ENCODE data around the gene PROX2.

Gene PROX2

DNA sequence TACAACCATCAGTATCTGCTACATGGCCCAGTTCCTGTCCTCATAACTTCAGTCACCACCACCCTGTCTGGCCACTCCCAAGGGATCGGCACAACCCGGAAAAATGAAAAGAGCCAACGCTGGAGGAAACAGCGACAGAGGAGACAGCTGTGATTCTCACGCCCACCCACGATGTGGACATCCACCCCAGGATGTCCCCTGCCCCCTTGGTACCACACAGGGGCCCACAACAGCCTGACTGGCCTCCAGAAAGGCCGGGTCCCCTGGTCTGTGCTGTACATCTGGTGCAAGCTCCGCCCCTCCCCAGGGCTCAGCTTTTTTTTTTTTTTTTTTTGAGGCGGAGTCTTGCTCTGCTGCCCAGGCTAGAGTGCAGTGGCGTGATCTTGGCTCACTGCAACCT is 34.6 kb upstream of the PROX2 start:
- TF ChIP-seq EZH2phosphoT487 (IDR thresholded peaks at IDR 0.05; ENCODE audit: low read depth) = no peak
- TF ChIP-seq, protein P1, sequence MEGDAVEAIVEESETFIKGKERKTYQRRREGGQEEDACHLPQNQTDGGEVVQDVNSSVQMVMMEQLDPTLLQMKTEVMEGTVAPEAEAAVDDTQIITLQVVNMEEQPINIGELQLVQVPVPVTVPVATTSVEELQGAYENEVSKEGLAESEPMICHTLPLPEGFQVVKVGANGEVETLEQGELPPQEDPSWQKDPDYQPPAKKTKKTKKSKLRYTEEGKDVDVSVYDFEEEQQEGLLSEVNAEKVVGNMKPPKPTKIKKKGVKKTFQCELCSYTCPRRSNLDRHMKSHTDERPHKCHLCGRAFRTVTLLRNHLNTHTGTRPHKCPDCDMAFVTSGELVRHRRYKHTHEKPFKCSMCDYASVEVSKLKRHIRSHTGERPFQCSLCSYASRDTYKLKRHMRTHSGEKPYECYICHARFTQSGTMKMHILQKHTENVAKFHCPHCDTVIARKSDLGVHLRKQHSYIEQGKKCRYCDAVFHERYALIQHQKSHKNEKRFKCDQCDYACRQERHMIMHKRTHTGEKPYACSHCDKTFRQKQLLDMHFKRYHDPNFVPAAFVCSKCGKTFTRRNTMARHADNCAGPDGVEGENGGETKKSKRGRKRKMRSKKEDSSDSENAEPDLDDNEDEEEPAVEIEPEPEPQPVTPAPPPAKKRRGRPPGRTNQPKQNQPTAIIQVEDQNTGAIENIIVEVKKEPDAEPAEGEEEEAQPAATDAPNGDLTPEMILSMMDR (IDR thresholded peaks at IDR 0.05; ENCODE audit: low read depth, low read length) = no peak
- Histone ChIP-seq H4K20me1 (ENCODE audit: insufficient read depth, low read length) (no peaks in the 10 kb centered on the region), H3K79me2 (ENCODE audit: low read length) (no peaks in the 10 kb centered on the region), H3K4me1 (ENCODE audit: low read length) (peaks cover 3% of the 10 kb centered on the region; the same call in 1 of the 2 replicates), H3K4me2 (ENCODE audit: low read length) (no peak overlapping the region), H3K27me3 (ENCODE audit: low read depth, low read length) (no peaks in the 10 kb centered on the region), H3K9me3 (ENCODE audit: insufficient read depth, low read length) (no peaks in the 10 kb centered on the region), H3K27ac (ENCODE audit: low read length) (no peak overlapping the region), H3K4me3 (ENCODE audit: low read length) (no peak overlapping the region), H3K36me3 (replicated peaks; ENCODE audit: low read depth, low read length) (no peaks in the 10 kb centered on the region), H3K9ac (ENCODE audit: low read length) (no peak overlapping the region), H2AFZ (ENCODE audit: low read depth, low read length) (no peak overlapping the region)

DNA sequence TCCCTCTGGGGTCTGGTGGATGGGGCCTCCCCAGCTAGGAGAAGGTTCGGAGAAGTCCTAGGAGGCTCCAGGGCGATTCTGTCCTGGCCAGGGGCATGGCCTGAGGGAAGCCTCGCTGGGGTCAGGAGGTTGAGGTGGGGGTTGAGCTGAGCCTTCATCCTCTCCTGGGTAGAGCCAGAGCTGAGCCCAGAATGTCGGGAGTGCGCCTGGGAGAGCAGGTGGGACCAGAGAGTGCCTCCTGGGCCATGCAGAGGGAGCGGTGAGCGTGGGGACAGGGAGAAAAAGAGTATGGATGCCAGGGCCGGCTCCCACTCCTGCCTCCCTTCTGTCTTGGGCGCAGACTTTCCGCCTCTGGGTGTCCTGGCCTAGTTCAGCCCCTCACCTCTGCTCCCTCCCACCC is 34.0 kb upstream of the PROX2 start:
- Histone ChIP-seq H3K36me3 (replicated peaks; ENCODE audit: low read depth, low read length) (no peaks in the 10 kb centered on the region), H2AFZ (ENCODE audit: low read depth, low read length) (no peak overlapping the region), H3K27me3 (ENCODE audit: low read depth, low read length) (no peaks in the 10 kb centered on the region), H3K9ac (ENCODE audit: low read length) (no peak overlapping the region), H3K4me1 (ENCODE audit: low read length) (peaks cover 3% of the 10 kb centered on the region), H3K4me2 (ENCODE audit: low read length) (no peak overlapping the region), H3K9me3 (ENCODE audit: insufficient read depth, low read length) (no peaks in the 10 kb centered on the region), H4K20me1 (ENCODE audit: insufficient read depth, low read length) (no peaks in the 10 kb centered on the region), H3K4me3 (ENCODE audit: low read length) (no peak overlapping the region), H3K79me2 (ENCODE audit: low read length) (no peaks in the 10 kb centered on the region), H3K27ac (ENCODE audit: low read length) (no peak overlapping the region)
- TF ChIP-seq, protein P1 (IDR thresholded peaks at IDR 0.05; ENCODE audit: low read depth, low read length) = no peak
- no peak for TF ChIP-seq EZH2phosphoT487 (IDR thresholded peaks at IDR 0.05; ENCODE audit: low read depth)

DNA sequence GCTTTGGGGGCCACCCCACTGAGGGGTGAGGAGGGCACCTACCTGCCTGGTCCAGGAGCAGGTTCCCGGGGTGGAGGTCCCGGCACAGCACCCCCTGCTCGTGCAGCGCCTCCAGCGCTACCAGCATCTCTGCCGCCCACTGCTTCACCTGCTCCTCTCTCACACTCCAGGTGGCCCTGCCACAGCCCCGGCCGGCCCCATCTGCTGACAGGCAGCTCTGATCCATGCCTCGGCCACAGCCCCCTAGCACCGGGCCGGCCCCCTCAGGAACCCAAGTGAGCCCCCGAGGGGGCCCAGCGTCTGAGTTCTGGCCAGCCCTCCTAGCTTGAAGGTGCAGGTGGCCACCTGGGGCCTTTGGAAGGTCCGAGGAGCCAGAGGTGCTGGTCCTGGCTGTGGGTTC is 33.6 kb upstream of the PROX2 start:
- H3K27me3 ChIP-seq (ENCODE audit: low read depth, low read length) = no peaks in the 10 kb centered on the region
- no peak for TF ChIP-seq EZH2phosphoT487 (IDR thresholded peaks at IDR 0.05; ENCODE audit: low read depth)
- TF ChIP-seq, protein P1 (IDR thresholded peaks at IDR 0.05; ENCODE audit: low read depth, low read length) = no peak
- H3K79me2 ChIP-seq (ENCODE audit: low read length) = no peaks in the 10 kb centered on the region
- H3K9ac ChIP-seq (ENCODE audit: low read length) = no peak overlapping the region
- H2AFZ ChIP-seq (ENCODE audit: low read depth, low read length) = no peak overlapping the region
- no peaks in the 10 kb centered on the region for H4K20me1 ChIP-seq (ENCODE audit: insufficient read depth, low read length)
- H3K4me1 ChIP-seq (ENCODE audit: low read length) = peaks cover 3% of the 10 kb centered on the region
- H3K9me3 ChIP-seq (ENCODE audit: insufficient read depth, low read length) = no peaks in the 10 kb centered on the region
- H3K36me3 ChIP-seq (replicated peaks; ENCODE audit: low read depth, low read length) = peaks cover 2% of the 10 kb centered on the region
- H3K4me3 ChIP-seq (ENCODE audit: low read length) = no peak overlapping the region
- H3K27ac ChIP-seq (ENCODE audit: low read length) = no peak overlapping the region
- H3K4me2 ChIP-seq (ENCODE audit: low read length) = no peak overlapping the region

DNA sequence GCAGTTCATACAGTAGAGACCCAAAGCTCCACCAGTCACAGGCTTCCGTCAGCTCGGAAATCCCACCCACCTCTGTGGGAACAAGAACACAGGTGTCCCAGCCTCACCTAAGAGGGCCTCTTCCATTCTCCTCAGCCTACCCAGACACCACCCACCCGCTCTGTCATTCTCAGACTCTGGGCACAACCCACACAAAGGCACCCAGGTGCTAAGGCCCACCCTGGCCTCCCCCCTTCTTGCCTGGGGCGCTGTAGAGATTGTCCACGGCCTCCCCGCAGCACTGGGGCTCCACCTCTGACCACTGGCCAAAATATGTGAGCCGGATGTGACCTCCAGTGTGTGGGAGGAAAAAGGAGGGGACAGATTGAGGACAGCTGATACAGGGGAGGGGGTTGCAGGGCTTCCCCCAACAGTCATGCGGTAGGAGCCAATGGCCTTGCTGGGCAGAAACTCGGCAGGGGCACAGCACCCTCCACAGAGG is 33.0 kb upstream of the PROX2 start:
- peaks cover 9% of the 10 kb centered on the region for H3K4me1 ChIP-seq (ENCODE audit: low read length)
- no peaks in the 10 kb centered on the region for H3K9me3 ChIP-seq (ENCODE audit: insufficient read depth, low read length)
- H3K79me2 ChIP-seq (ENCODE audit: low read length) = no peaks in the 10 kb centered on the region
- TF ChIP-seq, protein P1 (IDR thresholded peaks at IDR 0.05; ENCODE audit: low read depth, low read length) = no peak
- no peak for TF ChIP-seq EZH2phosphoT487 (IDR thresholded peaks at IDR 0.05; ENCODE audit: low read depth)
- no peak overlapping the region for H3K9ac ChIP-seq (ENCODE audit: low read length)
- H4K20me1 ChIP-seq (ENCODE audit: insufficient read depth, low read length) = no peaks in the 10 kb centered on the region
- peaks cover 8% of the 10 kb centered on the region for H3K36me3 ChIP-seq (replicated peaks; ENCODE audit: low read depth, low read length)
- no peak overlapping the region for H3K4me3 ChIP-seq (ENCODE audit: low read length)
- H3K4me2 ChIP-seq (ENCODE audit: low read length) = no peak overlapping the region
- H3K27me3 ChIP-seq (ENCODE audit: low read depth, low read length) = no peaks in the 10 kb centered on the region
- no peak overlapping the region for H3K27ac ChIP-seq (ENCODE audit: low read length)
- H2AFZ ChIP-seq (ENCODE audit: low read depth, low read length) = no peak overlapping the region
